Measurements from ENCODE around the gene CAD. TPM values are rescaled to one million over a fixed set of nuclear protein-coding genes. Genes with fewer than 3 reads are reported as not detected.
A peak's percentile ranks its signal among the peaks of the same experiment; 100 is the strongest.

The CAD gene
- total RNA-seq, 2 donors from 2014 or later = 18.4 to 36.9 TPM

GRCh38 chr2:27209621-27210401 lies 7.4 kb upstream of the CAD start:
- WGBS, 2 donors = 90 to 93% methylated on average over 6 of the region's 6 CpGs
- intact Hi-C loops (cut with DNase I) = no loop called here
- Histone ChIP-seq H3K27ac (no peak overlapping the region), H3K4me3 (no peak overlapping the region), H3K4me1 (peaks cover 18% of the 10 kb centered on the region), H3K27me3 (no peaks in the 10 kb centered on the region), H3K36me3 (replicated peaks in 1 of 2; ENCODE audit: insufficient read depth in 1 of 2, low read depth in 2 of 2) (peaks cover 0 to 8% of the 10 kb centered on the region in 2 donors), H3K9me3 (no peaks in the 10 kb centered on the region)
- TF ChIP-seq POLR2A (IDR thresholded peaks at IDR 0.05) (no peak), CTCF (IDR thresholded peaks at IDR 0.05) (no peak)
- DNase-seq = no peak
- ATAC-seq = no peak

DNA sequence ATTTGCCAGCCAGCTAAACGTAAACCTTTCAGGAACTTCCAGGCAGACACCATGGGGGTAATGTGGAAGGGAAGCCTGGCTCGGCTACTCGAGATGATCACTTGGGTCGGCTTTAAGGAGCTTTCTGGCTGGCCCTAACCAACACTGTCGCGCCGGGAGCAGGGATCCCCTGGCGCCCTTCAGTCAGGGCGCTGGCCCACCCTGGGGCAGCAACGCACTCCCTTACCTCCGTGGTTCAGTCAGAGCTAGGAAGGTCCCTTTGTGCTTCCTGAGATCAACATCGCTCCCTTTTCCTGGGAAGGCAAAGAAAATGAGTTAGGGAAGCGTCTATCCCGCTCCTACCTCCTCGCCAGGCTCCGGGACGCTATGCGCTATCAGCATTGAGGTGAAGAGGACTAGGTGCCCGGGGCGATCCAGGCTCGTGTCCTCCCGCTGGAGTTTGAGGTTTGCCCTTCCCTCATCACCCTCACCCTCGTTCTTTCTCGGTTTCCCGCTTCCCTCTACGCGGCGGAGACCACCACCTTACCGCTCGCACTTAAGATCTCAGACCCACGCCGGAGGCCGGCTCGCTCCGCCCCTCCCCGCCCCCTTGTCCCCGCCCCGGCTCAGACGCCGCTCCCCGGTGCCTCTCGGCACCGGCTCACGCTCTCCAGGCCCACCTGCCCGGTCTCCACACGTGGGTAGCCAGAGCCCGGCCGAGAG lies 5.8 kb upstream of the CAD start:
- peak overlapping the region; percentile 64 to 66 for H3K4me3 ChIP-seq
- DNase-seq (peak in 1 of 4 donors; percentile 23), ATAC-seq (peak; percentile 12)
- H3K27me3 ChIP-seq = no peaks in the 10 kb centered on the region
- WGBS, 2 donors = 1 to 2% methylated on average over 25 to 46 of the region's 48 CpGs
- H3K4me1 ChIP-seq = peaks cover 18% of the 10 kb centered on the region
- H3K9me3 ChIP-seq = no peaks in the 10 kb centered on the region
- peaks cover 0 to 4% of the 10 kb centered on the region in 2 donors for H3K36me3 ChIP-seq (replicated peaks in 1 of 2; ENCODE audit: insufficient read depth in 1 of 2, low read depth in 2 of 2)
- intact Hi-C loops (cut with DNase I) = no loop called here
- TF ChIP-seq POLR2A (IDR thresholded peaks at IDR 0.05) (no peak), CTCF (IDR thresholded peaks at IDR 0.05) (no peak)
- peak overlapping the region; percentile 83 to 97 (median 92) for H3K27ac ChIP-seq

DNA sequence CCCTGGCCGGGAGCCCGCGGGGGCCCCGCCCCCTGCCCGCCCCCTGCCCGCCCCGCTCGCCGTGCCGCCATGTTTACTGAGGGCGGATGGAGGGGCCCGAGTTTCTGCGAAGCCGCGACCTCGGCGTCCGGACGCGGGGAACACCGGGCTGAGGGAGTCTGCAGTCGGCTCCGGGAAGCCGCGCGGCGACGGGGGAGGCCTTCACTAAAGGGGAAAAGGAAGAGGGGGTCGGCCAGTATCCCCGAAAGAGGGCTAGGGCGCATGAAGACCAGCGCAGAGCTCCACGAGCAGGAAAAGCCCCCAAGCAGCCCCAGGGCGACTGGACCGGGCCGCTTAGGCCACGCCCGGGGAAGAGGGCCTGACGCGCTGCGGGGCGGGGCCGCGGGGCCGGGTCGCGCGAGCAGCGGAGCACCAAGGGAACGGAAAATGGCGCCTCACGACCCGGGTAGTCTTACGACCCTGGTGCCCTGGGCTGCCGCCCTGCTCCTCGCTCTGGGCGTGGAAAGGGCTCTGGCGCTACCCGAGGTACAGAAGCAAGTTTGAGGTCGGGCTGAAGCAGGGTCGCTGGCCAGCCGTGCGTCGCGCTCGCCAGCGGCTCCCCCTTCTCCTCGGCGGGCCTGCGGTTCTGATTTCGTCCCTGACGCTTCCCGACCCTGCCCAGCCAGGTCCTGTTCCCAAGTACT lies 5.1 kb upstream of the CAD start, which contains the start of the genes ATRAID and SLC5A6:
Gene ATRAID, plus strand, starts transcription at position 99 of the 683 bp plus-strand sequence. Its CDS starts 328 bp downstream, at position 427.
Gene SLC5A6, minus strand, starts transcription at position 326 of the 683 bp plus-strand sequence. CDS start 4,618 bp downstream, outside the sequence.
- Histone ChIP-seq H3K27ac (peak within 1 kb of the TSS; percentile 83 to 97 (median 92)), H3K27me3 (no peaks in the 10 kb centered on the region), H3K9me3 (no peaks in the 10 kb centered on the region), H3K36me3 (replicated peaks in 1 of 2; ENCODE audit: insufficient read depth in 1 of 2, low read depth in 2 of 2) (peaks cover 0 to 3% of the 10 kb centered on the region in 2 donors), H3K4me1 (peaks cover 24% of the 10 kb centered on the region), H3K4me3 (peak within 1 kb of the TSS; percentile 64 to 66)
- WGBS, 2 donors = 0 to 1% methylated on average over 2 to 62 of the region's 73 CpGs
- TF ChIP-seq CTCF (IDR thresholded peaks at IDR 0.05) (no peak), POLR2A (IDR thresholded peaks at IDR 0.05) (peak; percentile 78 to 89 (median 88))
- intact Hi-C loops (cut with DNase I) = no loop called here
- ATAC-seq (peak; percentile 95), DNase-seq (peak; percentile 87 to 91 (median 88))

GRCh38 chr2:27212626-27213471 lies 4.3 kb upstream of the CAD start:
- Histone ChIP-seq H3K27me3 (no peaks in the 10 kb centered on the region), H3K36me3 (replicated peaks in 1 of 2; ENCODE audit: insufficient read depth in 1 of 2, low read depth in 2 of 2) (peaks cover 0 to 2% of the 10 kb centered on the region in 2 donors), H3K4me3 (peak overlapping the region; percentile 64 to 66), H3K9me3 (no peaks in the 10 kb centered on the region), H3K4me1 (peaks cover 26% of the 10 kb centered on the region), H3K27ac (peak overlapping the region; percentile 83 to 97 (median 92))
- 7 to 8% methylated on average over 32 to 34 of the region's 34 CpGs for WGBS, 2 donors
- TF ChIP-seq CTCF (IDR thresholded peaks at IDR 0.05) = no peak
- no peak for TF ChIP-seq POLR2A (IDR thresholded peaks at IDR 0.05)
- ATAC-seq = peak; percentile 13
- DNase-seq = peak in 1 of 4 donors; percentile 49
- intact Hi-C loops (cut with DNase I) = no loop called here
